GM21390 (cell line): Measurements from ENCODE around the gene FRY.

Experiments
- ATAC-seq: cut with Tn5 transposase; IDR thresholded peaks from one replicate; pipeline ENCODE4 v1.9.1; 2021; ENCODE audit not compliant: unreplicated experiment

FRY gene

GRCh38 chr13:32126278-32126677, 94.7 kb downstream of the FRY start:
- ATAC-seq, result no peak

DNA sequence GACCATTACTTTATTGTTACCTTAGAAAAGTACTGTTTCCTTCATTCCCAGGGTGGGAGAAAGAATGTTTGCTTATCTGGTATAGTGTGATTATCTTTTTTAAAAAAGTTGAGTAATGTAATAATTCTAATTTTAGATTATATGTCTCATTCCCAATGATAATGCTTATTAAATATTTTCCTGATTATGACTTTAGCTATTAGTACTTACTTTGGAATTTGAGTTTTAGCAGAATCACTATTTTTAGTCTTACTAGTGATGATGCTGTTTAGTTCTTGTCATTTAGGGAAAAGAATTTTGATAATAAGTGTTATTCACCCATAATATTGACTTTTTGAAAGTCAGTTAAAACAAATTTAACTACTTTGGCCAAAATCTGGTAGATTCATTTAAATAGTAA, 95.2 kb downstream of the FRY start:
- ATAC-seq, result no peak

- no peak for ATAC-seq
Observed at GRCh38 chr13:32127691-32128090, 96.1 kb downstream of the FRY start.

GRCh38 chr13:32134241-32135055, 102.9 kb downstream of the FRY start:
- no peak for ATAC-seq

DNA sequence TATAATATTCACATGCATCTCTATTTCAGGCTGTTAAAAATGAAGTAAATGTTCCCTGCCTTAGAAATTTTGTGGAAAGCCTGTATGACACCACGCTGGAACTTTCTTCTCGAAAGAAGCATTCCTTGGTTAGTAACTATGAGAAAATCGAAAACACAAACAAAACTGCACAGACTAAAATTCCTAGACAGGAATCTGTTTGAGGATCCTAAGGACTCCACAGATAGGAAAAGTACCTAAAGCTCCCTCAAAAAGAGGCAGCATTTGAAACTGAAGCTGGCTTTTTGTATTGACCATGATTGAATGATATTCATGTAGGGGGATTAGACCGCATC, 103.4 kb downstream of the FRY start:
- no peak for ATAC-seq

DNA sequence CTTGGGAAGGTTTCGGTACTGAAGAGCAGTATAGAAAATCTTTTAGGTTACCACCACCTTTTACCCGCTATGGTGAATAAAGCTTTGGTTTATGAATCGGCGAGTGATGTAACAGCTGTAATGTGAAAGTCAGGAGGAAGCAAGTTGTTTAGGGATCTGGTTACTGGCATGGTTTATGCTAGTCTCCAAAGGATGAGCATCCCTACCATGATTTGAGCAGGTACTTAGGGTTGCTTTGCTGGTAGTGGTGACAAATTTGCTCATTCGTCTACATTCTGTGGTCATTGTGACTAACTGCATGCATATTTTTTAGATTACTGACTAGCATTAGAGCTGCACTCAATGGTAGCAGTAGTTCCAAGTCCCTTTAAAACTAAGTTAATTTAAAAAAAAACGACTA, 104.1 kb downstream of the FRY start:
- ATAC-seq, result no peak

GRCh38 chr13:32136061-32136460, 104.5 kb downstream of the FRY start:
- no peak for ATAC-seq

- no peak for ATAC-seq
Observed at GRCh38 chr13:32136716-32137115, 105.1 kb downstream of the FRY start.

DNA sequence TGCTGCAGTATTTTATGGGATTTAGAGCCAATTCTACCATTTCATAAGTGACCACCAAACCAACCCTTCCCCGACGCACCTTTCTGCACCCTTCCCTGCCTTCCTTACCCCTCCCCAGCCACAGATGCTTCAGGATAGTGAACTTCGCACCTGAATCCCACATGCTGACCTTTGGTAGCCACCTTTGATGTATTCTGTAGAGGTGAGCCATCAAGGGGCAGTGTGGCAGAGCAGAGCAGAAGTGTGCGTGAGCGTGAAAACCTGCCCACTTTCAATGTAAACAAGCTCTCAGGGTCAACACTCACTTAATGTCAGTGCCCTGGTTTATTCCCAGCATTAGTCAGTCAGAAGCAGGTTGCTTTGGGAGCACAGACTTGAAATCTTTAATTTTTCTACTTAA, 107.7 kb downstream of the FRY start:
- ATAC-seq, result no peak

DNA sequence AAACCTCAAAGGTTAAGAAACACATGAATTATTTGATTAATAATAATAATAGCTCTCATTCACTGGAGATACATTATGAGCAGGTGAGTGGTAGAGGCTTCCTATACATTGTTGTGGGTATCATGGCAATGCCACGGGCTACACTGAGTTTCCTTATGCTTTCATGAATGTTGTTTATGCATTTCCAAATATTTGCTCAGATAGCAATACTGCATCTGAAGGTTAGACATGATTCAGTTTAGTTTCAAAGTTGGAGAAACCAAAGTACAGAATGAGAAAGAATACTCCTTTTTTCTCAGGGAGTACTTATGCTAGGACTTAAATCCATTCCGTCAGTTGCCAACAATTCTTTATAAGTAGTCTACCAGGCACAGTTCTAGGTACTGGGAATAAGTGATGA, 108.5 kb downstream of the FRY start:
- no peak for ATAC-seq

DNA sequence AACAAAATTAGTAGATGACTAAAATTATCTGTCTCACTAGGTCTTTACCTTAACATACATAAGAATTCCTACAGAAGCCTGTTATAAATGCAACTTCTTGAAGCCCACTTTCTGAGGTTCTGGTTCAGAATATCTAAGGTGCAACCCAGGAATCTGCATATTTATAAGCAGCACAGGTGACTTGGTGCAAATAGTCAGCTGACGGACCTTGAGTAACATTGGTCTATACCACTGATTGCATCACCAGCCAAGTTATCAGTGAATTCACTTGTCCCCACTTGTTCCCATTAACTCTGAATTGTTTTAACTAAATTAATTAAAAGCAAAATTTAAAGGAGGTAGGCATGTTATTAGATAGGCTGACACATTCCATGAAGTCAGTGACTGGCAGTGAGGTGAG, 109.9 kb downstream of the FRY start:
- no peak for ATAC-seq

- ATAC-seq, result no peak
Observed at GRCh38 chr13:32142115-32142514, 110.5 kb downstream of the FRY start.

DNA sequence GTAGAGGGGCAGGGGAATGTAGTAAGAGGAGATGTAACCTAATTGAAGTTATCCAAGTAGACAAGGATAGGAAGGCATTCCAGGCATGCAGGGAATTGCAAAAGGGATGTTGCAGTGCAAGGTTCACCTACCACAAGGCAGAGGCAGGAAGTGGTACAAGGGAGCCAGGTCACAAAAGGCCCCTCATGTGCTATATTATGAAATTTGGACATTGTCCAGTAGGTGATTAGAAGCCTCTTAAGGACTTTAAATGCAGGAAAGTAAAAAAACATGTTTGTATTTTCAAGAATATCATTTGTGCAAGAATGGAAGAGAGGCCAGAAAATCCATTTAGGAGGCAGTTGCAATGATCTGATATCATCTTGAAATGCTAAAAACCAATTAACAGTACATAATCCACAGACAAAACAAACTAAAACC, 111.4 kb downstream of the FRY start:
- ATAC-seq, result no peak

- no peak for ATAC-seq
Observed at GRCh38 chr13:32147193-32147592, 115.6 kb downstream of the FRY start.

GRCh38 chr13:32147976-32148375, 116.4 kb downstream of the FRY start:
- ATAC-seq, result no peak

DNA sequence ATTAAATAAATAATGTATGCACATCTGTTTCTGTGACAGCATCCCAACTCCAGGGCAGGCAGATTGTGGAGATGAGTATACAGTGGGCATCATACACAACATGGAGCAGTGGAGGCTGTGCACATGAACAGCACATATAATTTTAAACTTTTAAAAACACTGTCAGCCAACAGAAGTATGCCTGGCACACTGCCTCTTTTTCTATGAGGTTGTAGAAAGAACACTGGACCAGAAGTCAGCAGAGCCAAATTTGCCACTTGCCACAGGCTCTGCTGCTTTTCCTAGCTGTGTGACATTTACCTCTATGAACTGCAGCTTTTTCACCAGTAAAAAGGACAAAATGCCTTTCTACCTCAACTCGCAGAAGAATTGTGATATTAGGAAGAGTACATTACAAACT, 118.7 kb downstream of the FRY start:
- ATAC-seq, result no peak

- ATAC-seq, result no peak
Observed at GRCh38 chr13:32150794-32151193, 119.2 kb downstream of the FRY start.

GRCh38 chr13:32151240-32151639, 119.7 kb downstream of the FRY start:
- no peak for ATAC-seq

DNA sequence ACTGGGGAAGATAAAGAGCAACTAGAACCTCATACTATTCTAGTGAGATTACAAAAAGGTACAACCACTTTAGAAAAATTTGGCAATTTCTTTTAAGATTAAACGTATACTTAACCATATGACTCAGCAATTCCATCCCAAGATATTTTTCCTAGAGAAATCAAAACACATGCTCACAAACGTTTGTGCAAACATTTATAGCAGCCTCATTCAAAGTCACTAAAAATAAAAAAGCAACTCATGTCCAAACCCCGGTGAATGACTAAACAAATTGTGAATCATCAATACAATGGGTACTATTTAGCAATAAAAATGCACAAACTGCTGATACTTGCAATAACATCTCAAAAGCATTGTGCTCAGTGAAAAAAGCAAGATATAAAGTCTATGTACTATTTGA, 121.5 kb downstream of the FRY start:
- ATAC-seq, result no peak

GRCh38 chr13:32159137-32159869, 127.7 kb downstream of the FRY start:
- ATAC-seq, result no peak

DNA sequence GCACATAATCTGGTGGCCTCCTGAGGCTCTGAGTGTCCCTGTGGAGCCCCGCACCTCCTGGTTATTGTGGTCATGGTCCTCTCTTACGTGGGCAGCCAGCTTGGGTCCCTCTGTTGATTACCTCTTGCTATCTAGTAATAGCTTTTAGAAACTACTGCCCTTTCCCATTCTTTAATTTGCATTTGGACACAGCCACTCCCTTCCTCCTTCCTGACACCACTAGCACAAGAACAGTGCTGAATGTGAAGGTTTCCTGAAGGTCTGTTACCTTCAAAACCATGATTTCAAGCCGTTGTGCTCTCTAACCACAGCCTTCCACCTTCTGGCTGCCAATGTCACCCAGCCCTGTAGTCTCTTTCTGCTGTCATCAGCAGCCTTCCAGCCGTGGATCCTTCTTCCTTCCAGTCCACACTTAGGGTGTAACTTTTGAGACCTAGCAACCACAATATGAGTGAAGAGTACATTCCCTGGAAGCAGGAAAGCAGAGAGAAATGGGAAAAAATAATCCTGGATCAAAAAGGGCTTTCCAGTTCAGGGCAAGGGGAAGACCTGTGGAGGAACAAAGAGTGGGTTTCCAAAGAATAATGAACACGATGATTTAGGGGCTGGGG, 130.9 kb downstream of the FRY start:
- no peak for ATAC-seq

GRCh38 chr13:32164622-32165268, 133.2 kb downstream of the FRY start:
- no peak for ATAC-seq
